Activated CD8-positive, alpha-beta memory T cell treated with anti-CD3 and anti-CD28 coated beads, Interleukin-2, amount 10 ng/mL, durations not matched to agents 7 days and 5 days (primary cell): ENCODE results near the gene PLAC8. TPM values are rescaled to one million over a fixed set of nuclear protein-coding genes. Genes with fewer than 3 reads are reported as not detected.
"Not testable (repeated sequence)": the region's sequence is repeated elsewhere in the genome, so short reads cannot be mapped to it uniquely, and the experiment has no call there.

Experiments
- ATAC-seq: fragments of 150-1000 bp; cut with Tn5 transposase; one replicate; pipeline ENCODE4 v1.10.0; 2021; ENCODE audit warnings: moderate library complexity
- CTCF ChIA-PET: fragments of 350-600 bp; sonication (Branson Sonifier 250); formaldehyde crosslinking; loops from one replicate; lab custom pipeline; 2021; ENCODE audit warnings: antibody characterized with exemption; lab: Charles Lee
- DNase-seq: peaks from one replicate; pipeline ENCODE4 v3.0.0-alpha.2; 2020
- H3K27ac Mint-ChIP-seq: one replicate; pipeline ENCODE4 v1.8.0; 2021; ENCODE audit warnings: mild to moderate bottlenecking, mixed read lengths
- H3K27me3 Mint-ChIP-seq: one replicate; pipeline ENCODE4 v1.8.0; 2021; ENCODE audit warnings: mixed read lengths
- H3K36me3 Mint-ChIP-seq: one replicate; pipeline ENCODE4 v1.8.0; 2021; ENCODE audit warnings: mild to moderate bottlenecking, mixed read lengths
- H3K4me1 Mint-ChIP-seq: one replicate; pipeline ENCODE4 v1.8.0; 2021; ENCODE audit warnings: mixed read lengths
- H3K4me3 Mint-ChIP-seq: one replicate; pipeline ENCODE4 v1.8.0; 2021; ENCODE audit warnings: mild to moderate bottlenecking, moderate library complexity, mixed read lengths
- H3K9me3 Mint-ChIP-seq: one replicate; pipeline ENCODE4 v1.8.0; 2022; ENCODE audit warnings: low read depth, mixed read lengths
- total RNA-seq, 2 experiments: library from RNA; stranded (reverse); gene quantifications; one replicate each; pipeline ENCODE4 v1.2.3, GENCODE V29; 2021

Gene PLAC8
- total RNA-seq, 2 experiments from 2014 or later, result 23.3 to 44.2 TPM

- H3K4me1 Mint-ChIP-seq, H3K27me3 Mint-ChIP-seq, DNase-seq, H3K27ac Mint-ChIP-seq, H3K36me3 Mint-ChIP-seq, H3K4me3 Mint-ChIP-seq, H3K9me3 Mint-ChIP-seq, ATAC-seq, CTCF ChIA-PET: not testable (repeated sequence)
These were observed 71.4 kb downstream of the PLAC8 start for GRCh38 chr4:83043157-83043556.

- Mint-ChIP-seq H3K36me3 (peaks cover 4% of the 10 kb centered on the region), H3K9me3 (no peaks in the 10 kb centered on the region), H3K27me3 (no peaks in the 10 kb centered on the region), H3K4me1 (peaks cover 21% of the 10 kb centered on the region), H3K27ac (no peak overlapping the region), H3K4me3 (no peak overlapping the region)
- CTCF ChIA-PET, result interaction anchor here (1.2 to 2.8 kb wide), 2 partner anchors 220 to 241 kb away, joined by 3 to 7 read pairs; no protein-coding TSS in a partner anchor
- DNase-seq (no peak), ATAC-seq (no peak)
These were observed 74.3 kb downstream of the PLAC8 start for GRCh38 chr4:83040269-83040668.

Other genes starting within 250 kb of the PLAC8 start
- gene SEC31A, start 223.6 kb downstream of the PLAC8 start, total RNA-seq, result 10 to 100 TPM; 87.9 to 89.8 TPM
- 1 to 10 TPM; 1.9 to 2.4 TPM for gene THAP9, start 214.0 kb downstream of the PLAC8 start, total RNA-seq
- gene LIN54, start 103.9 kb downstream of the PLAC8 start, total RNA-seq, result 10 to 100 TPM; 36.3 to 38.6 TPM
- gene COPS4, start 79.5 kb downstream of the PLAC8 start, total RNA-seq, result 10 to 100 TPM; 27.6 to 33.1 TPM
- gene COQ2, start 170.1 kb upstream of the PLAC8 start, total RNA-seq, result 10 to 100 TPM; 20.6 to 21.9 TPM
- gene HPSE, start 220.1 kb upstream of the PLAC8 start, total RNA-seq, result 10 to 100 TPM; 18.4 to 19.6 TPM